IMR-90 (cell line): Measurements from ENCODE around the gene ST6GALNAC3. TPM values are rescaled to one million over a fixed set of nuclear protein-coding genes. Genes with fewer than 3 reads are reported as not detected.

Experiments
- ATAC-seq: fragments of 200-7000 bp; cut with Tn5 transposase; 2 replicates; pipeline ENCODE4 v1.9.1; 2020; ENCODE audit warnings: low read depth, mild to moderate bottlenecking, moderate library complexity
- BruUV-seq: library from RNA; stranded (reverse); fragments of 400-500 nt; replicated peaks from 2 replicates; lab custom pipeline; 2021; lab: Mats Ljungman, UMichigan
- CTCF ChIA-PET: fragments of 300-600 bp; formaldehyde crosslinking; extraction: SDS; loops from one replicate; lab custom pipeline; 2021; ENCODE audit warnings: antibody characterized with exemption; lab: Yijun Ruan, JAX
- POLR2A ChIA-PET: fragments of 300-600 bp; sonication (Branson Sonifier 250); formaldehyde crosslinking; loops from one replicate; lab custom pipeline; 2022; ENCODE audit warnings: antibody characterized with exemption; ENCODE audit not compliant: unreplicated experiment; lab: Charles Lee
- DNase-seq: peaks from one replicate; pipeline ENCODE4 v3.0.0; 2013
- H2AFZ ChIP-seq: replicated peaks from 2 replicates; pipeline ENCODE3; 2013; ENCODE audit warnings: low read length, mild to moderate bottlenecking; ENCODE audit not compliant: poor library complexity
- H2AK5ac ChIP-seq: 2 replicates; pipeline ENCODE4 v1.6.1; 2013; ENCODE audit warnings: low read depth, low read length, inconsistent platforms
- H2AK9ac ChIP-seq: replicated peaks from 2 replicates; pipeline ENCODE3; 2013; ENCODE audit warnings: mild to moderate bottlenecking, low read depth, low read length, moderate library complexity; ENCODE audit not compliant: poor library complexity
- H2BK120ac ChIP-seq: 2 replicates; pipeline ENCODE4 v1.6.1; 2013; ENCODE audit warnings: low read depth, low read length, inconsistent platforms
- H2BK15ac ChIP-seq: 3 replicates; pipeline ENCODE4 v1.6.1; 2013; ENCODE audit warnings: low read depth, low read length, inconsistent platforms
- H2BK20ac ChIP-seq: 2 replicates; pipeline ENCODE4 v1.6.1; 2013; ENCODE audit warnings: low read depth, mild to moderate bottlenecking, inconsistent platforms, low read length, moderate library complexity
- H2BK5ac ChIP-seq: 2 replicates; pipeline ENCODE4 v1.6.1; 2013; ENCODE audit warnings: mild to moderate bottlenecking, low read depth, low read length, inconsistent platforms; ENCODE audit not compliant: poor library complexity, severe bottlenecking
- H3K14ac ChIP-seq: replicated peaks from 2 replicates; pipeline ENCODE4 v1.6.1; 2013; ENCODE audit warnings: low read depth, low read length, inconsistent platforms
- H3K18ac ChIP-seq: 2 replicates; pipeline ENCODE4 v1.6.1; 2013; ENCODE audit warnings: low read depth, low read length, control low read depth
- H3K23ac ChIP-seq: 2 replicates; pipeline ENCODE4 v1.6.1; 2013; ENCODE audit warnings: low read depth, low read length, inconsistent platforms
- H3K27ac ChIP-seq: 2 replicates; pipeline ENCODE4 v1.5.1; 2013; ENCODE audit warnings: mild to moderate bottlenecking, control low read depth, low read length; ENCODE audit not compliant: insufficient read depth
- H3K27me3 ChIP-seq: 2 replicates; pipeline ENCODE4 v1.6.1; 2013; ENCODE audit warnings: low read length; ENCODE audit not compliant: control insufficient read depth, insufficient read depth
- H3K36me3 ChIP-seq: 2 replicates; pipeline ENCODE4 v1.6.1; 2013; ENCODE audit warnings: low read length, mixed read lengths; ENCODE audit not compliant: control insufficient read depth, insufficient read depth
- H3K4ac ChIP-seq: 2 replicates; pipeline ENCODE4 v1.6.1; 2013; ENCODE audit warnings: low read depth, low read length, inconsistent platforms
- H3K4me1 ChIP-seq: 2 replicates; pipeline ENCODE4 v1.6.1; 2013; ENCODE audit warnings: low read length, mixed read lengths; ENCODE audit not compliant: control insufficient read depth, insufficient read depth
- H3K4me2 ChIP-seq: 2 replicates; pipeline ENCODE4 v1.6.1; 2013; ENCODE audit warnings: low read depth, mild to moderate bottlenecking, control low read depth, low read length, moderate library complexity
- H3K4me3 ChIP-seq: 2 replicates; pipeline ENCODE4 v1.5.1; 2013; ENCODE audit warnings: low read depth, mild to moderate bottlenecking, control low read depth, low read length, moderate library complexity; ENCODE audit not compliant: insufficient read depth
- H3K56ac ChIP-seq: 2 replicates; pipeline ENCODE4 v1.6.1; 2013; ENCODE audit warnings: low read length, inconsistent platforms; ENCODE audit not compliant: insufficient read depth; ENCODE audit errors: extremely low read depth
- H3K79me1 ChIP-seq, 2 experiments: 2 replicates each; pipeline ENCODE4 v1.6.1; 2013; ENCODE audit warnings: low read length in 2 of 2, inconsistent platforms in 1 of 2, low read depth in 1 of 2
- H3K9ac ChIP-seq: 2 replicates; pipeline ENCODE4 v1.6.1; 2013; ENCODE audit warnings: low read depth, low read length, control low read depth
- H3K9me1 ChIP-seq: 2 replicates; pipeline ENCODE4 v1.6.1; 2013; ENCODE audit warnings: low read length, inconsistent platforms; ENCODE audit not compliant: insufficient read depth
- H3K9me3 ChIP-seq: 2 replicates; pipeline ENCODE4 v1.6.1; 2013; ENCODE audit warnings: low read length; ENCODE audit not compliant: control insufficient read depth, insufficient read depth
- H4K20me1 ChIP-seq: 2 replicates; pipeline ENCODE4 v1.6.1; 2013; ENCODE audit warnings: low read length, inconsistent platforms; ENCODE audit not compliant: insufficient read depth
- H4K5ac ChIP-seq: 2 replicates; pipeline ENCODE4 v1.6.1; 2013; ENCODE audit warnings: mild to moderate bottlenecking, low read depth, low read length, control low read depth
- H4K8ac ChIP-seq, 2 experiments: 2 replicates each; pipeline ENCODE4 v1.6.1; 2013; ENCODE audit warnings: low read depth in 2 of 2, low read length in 2 of 2, control low read depth in 1 of 2, inconsistent platforms in 1 of 2
- H4K91ac ChIP-seq: 2 replicates; pipeline ENCODE4 v1.6.1; 2013; ENCODE audit warnings: low read depth, low read length, inconsistent platforms; ENCODE audit not compliant: insufficient read depth
- CEBPB ChIP-seq: IDR thresholded peaks from 2 replicates; pipeline ENCODE4 v1.6.1; 2012; ENCODE audit warnings: low read depth, low read length, improper control_type of control experiment
- CTCF ChIP-seq: conservative IDR thresholded peaks from 2 replicates; pipeline ENCODE4 v1.5.1; 2012; ENCODE audit warnings: mild to moderate bottlenecking, low read depth, low read length, improper control_type of control experiment
- MXI1 ChIP-seq: IDR thresholded peaks from 2 replicates; pipeline ENCODE4 v1.6.1; 2012; ENCODE audit warnings: low read depth, mild to moderate bottlenecking, low read length, moderate library complexity, borderline replicate concordance
- RFX5 ChIP-seq: IDR thresholded peaks from 2 replicates; pipeline ENCODE4 v1.8.0; 2012; ENCODE audit warnings: low read depth, mild to moderate bottlenecking, low read length, moderate library complexity
- USF2 ChIP-seq: fragments of 150-350 bp; IDR thresholded peaks from 2 replicates; pipeline ENCODE4 v1.6.1; 2017; ENCODE audit warnings: mild to moderate bottlenecking, antibody characterized with exemption, low read length, low read depth
- WGBS, 2 experiments: methylation state at CpG; one replicate each; pipeline versions ENCODE4 v1.1.5 to v1.1.7; 2013; ENCODE audit warnings: missing lambda C conversion rate in 2 of 2; ENCODE audit not compliant: insufficient read length in 1 of 2; ENCODE audit errors: extremely low coverage in 2 of 2; 5-methylcytosine and 5-hydroxymethylcytosine counted together
- dilution Hi-C: fragments of 300-500 bp; cut with HindIII; formaldehyde crosslinking; loops from one replicate; pipeline ENCODE4 v1.14.3; 2018; ENCODE audit warnings: low sequenced_read_pairs; ENCODE audit not compliant: unreplicated experiment
- in situ Hi-C: fragments of 300-500 bp; cut with MboI; formaldehyde crosslinking; loops from 3 replicates; pipeline ENCODE4 v1.14.3; 2019; ENCODE audit warnings: low sequenced_read_pairs, inconsistent platforms, mixed read lengths
- intact Hi-C: fragments of 100-400 bp; cut with micrococcal nuclease; formaldehyde crosslinking; loops from 2 replicates; pipeline ENCODE4 v1.10.0; 2022
- polyA plus RNA-seq, 3 experiments: library from polyadenylated mRNA; depleted of rRNA; stranded (reverse); fragments of >200 nt; gene quantifications; 2 replicates each; pipeline ENCODE4 v1.2.3, GENCODE V29; 2012; ENCODE audit warnings: low replicate concordance in 1 of 3
- total RNA-seq: library from RNA; depleted of rRNA; stranded (reverse); fragments of >200 nt; gene quantifications from 2 replicates; pipeline ENCODE4 v1.2.3, GENCODE V29; 2012

ST6GALNAC3 gene
- total and polyA plus RNA-seq, 2 of the 4 experiments (the other 2 are of a cell fraction) = 0.65 to 1.3 TPM

DNA sequence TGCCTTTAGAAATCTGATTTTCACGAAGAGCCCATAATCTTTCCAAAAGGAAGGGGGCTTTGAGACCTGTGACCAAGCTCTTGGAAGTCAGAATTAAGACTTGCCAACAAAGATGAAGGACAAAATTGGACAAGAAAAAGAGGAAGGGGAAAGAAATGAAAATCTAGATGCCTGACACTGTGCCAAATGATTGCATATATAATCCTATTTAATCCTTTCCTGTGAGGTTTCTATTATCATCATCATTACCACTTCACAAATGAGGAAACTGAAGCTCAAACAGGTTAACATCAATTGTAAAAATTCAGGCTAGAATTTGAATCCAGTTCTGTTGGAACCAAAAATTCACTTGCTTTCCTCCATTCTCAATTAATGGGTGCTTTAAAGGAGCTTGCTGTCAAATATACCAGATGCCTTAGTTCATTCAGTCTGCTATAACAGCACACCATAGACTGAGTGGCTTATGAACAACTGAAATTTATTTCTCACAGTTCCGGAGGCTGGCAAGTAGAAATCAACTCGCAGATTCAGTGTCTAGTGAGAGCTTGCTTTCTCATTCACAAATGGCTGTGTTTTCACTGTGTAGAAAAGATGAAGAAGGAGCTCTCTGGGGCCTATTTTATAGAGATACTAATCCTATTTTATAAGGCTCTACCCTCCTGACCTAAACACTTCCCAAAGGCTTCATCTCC lies 595.2 kb downstream of the ST6GALNAC3 start:
- no TSS peak for BruUV-seq
- Histone ChIP-seq H4K5ac (no peak overlapping the region), H3K27ac (no peak overlapping the region), H3K9me1 (no peaks in the 10 kb centered on the region), H2AFZ (no peak overlapping the region), H2BK20ac (no peak overlapping the region), H2BK15ac (no peak overlapping the region), H3K4me3 (no peak overlapping the region), H3K79me1 (no peaks in the 10 kb centered on the region), H3K27me3 (no peaks in the 10 kb centered on the region), H2BK5ac (no peak overlapping the region), H3K4ac (no peak overlapping the region), H4K20me1 (no peaks in the 10 kb centered on the region), H3K9ac (no peak overlapping the region), H3K56ac (no peak overlapping the region), H4K91ac (no peak overlapping the region), H3K4me2 (no peak overlapping the region), H2BK120ac (no peak overlapping the region), H3K36me3 (no peaks in the 10 kb centered on the region), H3K4me1 (no peaks in the 10 kb centered on the region), H3K18ac (no peak overlapping the region), H4K8ac (no peak overlapping the region), H3K23ac (no peak overlapping the region), H2AK9ac (no peak overlapping the region), H3K14ac (no peak overlapping the region), H3K9me3 (no peaks in the 10 kb centered on the region), H2AK5ac (no peak overlapping the region)
- ChIA-PET CTCF (no interaction called here), POLR2A (no interaction called here)
- WGBS, 2 experiments = no CpG with 5 or more reads among the region's 3 CpGs
- no peak for ATAC-seq
- intact Hi-C loops = no loop called here
- no peak for TF ChIP-seq USF2
- TF ChIP-seq MXI1 = no peak
- TF ChIP-seq CEBPB = no peak
- TF ChIP-seq CTCF = no peak
- TF ChIP-seq RFX5 = no peak
- in situ Hi-C loops = no loop called here
- dilution Hi-C loops = no loop called here
- DNase-seq = no peak
